Measurements from ENCODE around the gene SLC25A26.

The SLC25A26 gene

DNA sequence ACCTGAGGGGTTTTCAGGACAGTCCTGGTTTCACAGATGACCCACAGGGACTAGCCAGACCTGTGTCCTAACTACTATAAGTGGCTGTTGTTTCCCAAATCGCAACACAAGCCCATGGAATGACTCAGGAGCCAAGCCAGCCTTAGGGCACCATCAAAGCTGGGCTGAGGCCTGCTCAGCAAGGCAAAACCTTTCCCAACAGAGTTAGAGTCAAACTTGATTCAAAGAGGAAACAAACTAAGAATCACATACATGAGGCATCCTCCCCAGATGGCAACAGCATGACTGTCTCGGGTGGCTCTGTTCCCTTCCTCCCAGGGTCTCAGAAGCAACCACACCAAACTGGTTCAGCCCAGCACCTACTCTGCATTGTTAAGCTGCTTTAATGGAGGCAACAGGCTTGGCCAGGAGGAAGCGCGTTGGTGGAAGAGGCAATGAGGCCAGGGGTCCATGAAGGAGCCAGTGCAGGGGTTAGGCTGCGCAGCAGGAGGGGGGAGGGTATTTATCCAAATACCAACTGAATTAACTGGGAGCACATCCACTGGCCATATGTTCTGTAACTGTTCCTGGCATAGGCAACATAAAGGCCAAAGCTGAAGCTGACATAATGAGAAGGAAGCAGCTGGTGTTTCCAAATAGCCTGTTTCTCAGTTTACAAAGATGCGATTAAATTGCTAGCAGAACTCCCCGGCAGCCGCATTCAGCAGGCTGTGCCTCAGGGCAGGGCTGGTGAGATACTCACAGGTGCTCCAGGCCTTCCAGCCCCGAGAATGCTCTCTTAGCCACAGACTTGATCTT is 177.6 kb downstream of the SLC25A26 start:
- DNase-seq: no peak

DNA sequence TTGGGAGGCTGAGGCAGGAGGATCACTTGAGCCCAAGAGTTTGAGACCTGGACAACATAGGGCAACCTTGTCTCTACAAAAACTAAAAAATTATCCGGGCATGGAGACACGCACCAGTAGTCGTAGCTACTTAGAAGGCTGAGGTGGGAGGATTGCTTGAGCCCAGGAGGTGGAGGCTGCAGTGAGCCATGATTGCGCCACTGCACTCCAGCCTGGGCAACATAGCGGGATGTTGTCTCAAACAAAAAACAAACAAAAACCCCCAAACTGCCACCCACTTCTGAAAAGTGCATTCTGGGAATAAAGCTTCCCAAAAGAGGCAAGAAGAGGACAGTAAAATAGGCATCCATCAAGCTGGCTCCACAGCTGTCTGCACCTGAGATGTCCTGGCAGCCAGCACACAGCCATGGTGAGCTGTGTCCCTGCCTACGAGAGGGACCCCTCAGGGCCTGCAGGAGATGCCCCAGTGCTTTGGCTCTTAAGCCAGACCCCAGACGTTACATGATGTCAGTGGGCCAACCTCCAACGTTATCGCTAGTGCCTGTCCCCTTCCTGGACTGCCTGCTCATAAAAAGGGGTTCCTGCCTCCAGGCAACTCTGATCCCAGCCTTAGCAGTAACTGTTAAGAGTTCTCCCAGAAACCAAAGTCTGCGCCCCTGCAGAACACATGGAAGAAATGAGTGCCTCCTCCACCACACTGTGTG is 178.9 kb downstream of the SLC25A26 start:
- DNase-seq: no peak

DNA sequence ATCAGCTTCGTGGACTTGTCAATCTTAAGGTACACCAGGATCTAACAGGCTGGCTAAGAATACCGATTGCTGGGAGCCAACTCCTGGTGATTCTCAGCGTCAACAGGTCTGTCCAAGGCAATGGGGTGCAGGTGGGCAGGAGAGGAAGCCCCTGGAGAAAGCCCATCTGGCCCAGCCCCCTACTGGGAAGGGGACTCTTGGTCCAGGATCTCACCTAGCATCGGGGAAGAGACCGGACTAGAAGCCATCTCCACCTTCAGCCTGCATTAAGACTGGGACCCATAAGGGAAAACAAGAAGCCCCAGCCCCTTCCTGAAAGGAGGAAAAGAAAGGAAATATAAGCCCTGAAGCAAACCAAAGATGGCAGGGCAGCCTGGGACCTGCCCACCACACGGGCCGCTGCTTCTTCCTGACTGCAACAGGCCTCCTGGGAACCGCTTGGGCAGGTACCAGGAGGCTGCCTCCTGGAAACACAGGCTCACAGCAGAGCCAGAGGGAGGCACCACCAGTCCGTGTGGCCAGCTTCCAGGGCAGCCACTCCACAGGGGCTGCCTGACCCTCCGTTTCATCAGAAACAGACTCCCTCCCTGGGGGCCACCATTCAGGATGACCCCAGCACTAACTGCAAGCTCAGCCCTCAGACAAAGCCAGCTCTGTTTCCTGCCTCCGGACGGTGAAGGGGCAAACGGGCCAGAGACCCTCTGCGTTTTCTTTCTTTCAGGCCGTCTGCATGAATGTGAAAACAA is 179.8 kb downstream of the SLC25A26 start:
- DNase-seq: no peak

DNA sequence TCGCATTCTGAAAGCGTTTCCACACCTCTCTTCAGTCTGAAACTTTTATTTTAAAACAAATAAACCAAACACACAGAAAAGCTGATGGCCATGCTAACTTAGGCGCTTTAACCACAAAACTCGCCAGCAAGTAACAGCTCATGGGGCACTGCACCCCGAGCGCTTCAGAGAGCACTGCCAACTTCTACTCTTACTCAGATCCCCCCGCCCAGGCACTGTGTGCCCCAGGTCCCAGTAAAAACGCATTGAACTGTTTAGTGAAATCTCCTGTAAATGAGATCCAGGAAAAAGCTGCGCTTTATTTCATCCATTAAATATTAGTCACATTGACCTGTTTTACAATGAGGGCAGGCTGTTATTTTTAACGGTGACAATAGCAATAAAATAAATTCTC is 180.4 kb downstream of the SLC25A26 start:
- DNase-seq: no peak

DNA sequence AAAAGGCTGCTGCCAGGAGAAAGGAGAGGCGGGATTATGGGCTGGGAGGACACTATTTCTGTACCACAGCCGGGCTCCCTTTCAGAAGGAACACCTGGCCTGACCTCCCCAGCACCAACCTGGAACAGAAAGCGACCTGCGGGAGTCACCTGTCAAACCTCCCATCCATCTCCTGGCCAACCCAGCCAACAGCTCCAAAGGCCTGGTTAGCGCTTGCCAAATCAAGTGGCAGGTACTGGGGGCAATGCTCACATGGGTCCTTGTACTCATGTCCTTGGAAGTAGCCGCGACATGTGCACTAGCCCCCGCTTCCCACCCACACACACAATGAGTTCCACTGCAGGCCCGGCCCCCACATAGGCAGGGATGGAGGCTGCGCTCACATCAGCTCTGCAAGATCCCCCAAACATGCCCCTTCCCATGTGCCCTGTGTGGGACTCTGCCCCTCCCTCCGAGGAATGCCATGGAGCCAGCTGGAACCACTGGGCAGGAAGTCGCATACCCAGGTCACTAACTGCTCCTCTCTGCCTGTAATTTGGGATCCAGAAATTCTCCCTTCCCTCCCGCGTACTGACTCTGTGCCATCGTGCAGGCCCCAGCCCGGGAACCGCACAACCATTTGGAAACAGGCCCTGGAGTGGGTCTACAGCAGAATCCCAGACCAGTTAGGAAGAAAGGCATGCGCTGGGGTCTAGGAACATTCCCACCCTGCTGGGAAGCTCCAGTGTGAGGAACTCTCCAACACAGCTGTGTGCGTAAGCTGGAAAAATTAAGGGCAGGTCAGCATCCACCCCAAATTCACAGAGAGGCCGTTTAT is 181.1 kb downstream of the SLC25A26 start:
- DNase-seq: no peak

DNA sequence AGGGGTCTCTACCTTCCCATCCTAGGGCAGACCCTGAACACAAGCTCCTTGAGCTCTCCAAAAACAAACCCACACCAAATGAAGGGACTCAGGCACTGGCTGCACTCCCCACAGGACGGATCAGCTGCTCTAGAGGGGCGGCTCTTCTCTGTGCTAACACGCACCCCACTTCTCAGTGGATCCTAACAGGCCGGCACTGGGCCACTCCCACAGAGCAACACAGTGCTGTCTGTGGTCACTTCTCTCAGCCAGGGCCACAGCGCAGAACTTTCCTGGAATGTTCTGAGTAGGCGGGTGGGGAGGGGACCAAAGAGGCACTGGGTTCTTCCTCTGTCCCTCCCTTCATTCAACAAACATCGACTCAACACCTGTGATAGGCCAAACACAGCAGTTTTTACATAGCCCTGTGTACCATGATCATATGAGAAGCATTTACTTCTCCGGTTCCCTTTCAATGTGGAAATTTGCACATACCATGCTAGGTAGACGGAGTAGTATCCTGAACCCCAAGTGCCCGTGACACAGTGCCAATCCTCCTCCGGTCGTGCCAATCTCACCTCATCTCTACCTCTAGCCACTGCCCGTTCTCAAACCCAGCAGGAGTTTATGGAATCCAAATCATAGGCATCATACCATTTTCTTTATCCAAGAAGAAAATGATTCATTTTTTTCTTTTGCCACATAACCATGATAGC is 181.9 kb downstream of the SLC25A26 start:
- DNase-seq: no peak

DNA sequence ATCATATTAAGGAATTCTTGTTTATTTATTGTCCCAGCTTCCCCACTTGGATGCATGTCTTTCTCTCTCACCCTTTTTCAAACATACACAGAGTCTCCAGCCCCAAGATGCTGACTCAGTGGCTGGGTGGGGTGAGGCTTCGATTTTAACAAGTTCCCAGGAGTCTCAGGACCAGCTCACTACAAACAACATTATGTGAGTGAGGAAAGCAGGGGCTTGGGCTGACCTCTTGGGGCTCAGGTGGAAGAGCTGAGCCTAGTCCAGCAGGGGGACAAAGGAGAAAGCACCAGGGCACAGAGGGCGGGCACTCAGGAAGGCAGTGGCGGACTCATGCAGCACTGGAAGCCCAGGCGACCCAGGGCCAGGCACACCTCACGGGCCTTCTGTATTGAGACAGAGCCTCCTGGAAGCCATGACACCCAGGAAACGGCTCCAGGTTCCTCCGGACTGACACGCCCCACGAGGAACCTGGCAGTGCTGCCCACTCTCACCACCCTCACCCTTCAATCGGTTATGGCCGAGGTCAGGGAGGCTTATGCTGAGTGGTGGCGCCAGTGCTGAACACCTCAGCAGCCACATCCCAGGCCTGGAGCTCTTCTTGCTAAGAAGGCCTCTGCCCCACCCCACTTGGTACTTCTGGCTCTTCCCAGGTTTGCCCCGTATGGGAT is 182.7 kb downstream of the SLC25A26 start:
- DNase-seq: no peak

DNA sequence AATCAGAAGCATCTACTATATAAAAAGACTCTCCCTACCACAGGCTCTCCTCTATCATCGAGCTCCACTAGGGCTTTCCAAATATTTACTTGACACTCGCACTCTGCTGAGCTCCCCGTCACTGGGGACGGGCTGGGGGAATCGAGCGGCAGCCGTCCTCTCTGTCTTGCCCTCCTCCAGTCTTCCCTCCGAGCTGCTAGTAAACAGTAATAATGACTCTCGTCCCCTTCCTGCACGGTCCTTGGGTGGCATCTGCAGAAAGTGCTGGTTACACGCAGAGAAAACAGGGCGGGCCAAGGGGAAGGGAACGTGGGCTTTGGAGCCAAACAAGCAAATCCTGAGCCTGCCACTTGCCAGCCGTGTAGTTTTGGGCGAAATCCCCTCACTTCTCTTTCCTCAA is 183.4 kb downstream of the SLC25A26 start:
- no peak for DNase-seq

DNA sequence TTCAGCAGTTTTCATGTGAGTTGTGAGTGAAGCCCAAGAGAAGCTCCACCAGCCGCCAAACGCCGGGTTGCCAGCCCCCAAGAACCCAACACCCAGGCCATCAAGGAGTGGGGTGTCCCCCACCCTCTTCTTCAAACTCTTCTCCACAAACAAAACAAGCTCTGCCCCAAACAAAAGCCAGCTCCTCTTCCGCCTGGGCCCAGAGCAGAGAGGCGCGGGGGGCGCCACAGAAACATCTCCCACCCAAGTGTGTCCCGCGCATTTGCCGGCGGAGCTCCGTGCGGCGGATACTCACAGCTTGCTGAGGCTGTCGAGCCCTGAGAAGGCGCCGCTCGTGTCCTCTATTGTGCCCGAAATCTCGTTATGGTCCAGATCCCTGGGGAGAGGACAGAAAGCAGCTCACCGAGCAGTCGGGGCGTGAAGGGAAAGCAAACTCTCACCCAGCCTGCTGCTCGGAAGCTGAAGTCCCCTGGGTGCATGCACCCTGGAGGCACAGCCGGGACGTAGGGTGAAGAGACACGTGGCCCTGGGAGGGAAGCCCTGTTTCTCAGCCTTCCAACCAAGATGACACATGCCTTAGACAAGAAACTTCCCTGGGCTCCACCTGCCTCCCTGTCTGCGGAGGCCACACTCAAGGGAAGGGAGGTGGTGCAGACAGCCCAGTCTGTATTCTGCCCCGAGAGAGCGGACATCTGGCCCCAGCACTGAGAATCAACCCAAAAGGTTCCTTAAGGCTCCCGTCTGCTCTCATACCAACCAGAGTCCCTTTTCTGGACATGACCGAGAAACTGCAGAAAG is 184.3 kb downstream of the SLC25A26 start:
- no peak for DNase-seq

DNA sequence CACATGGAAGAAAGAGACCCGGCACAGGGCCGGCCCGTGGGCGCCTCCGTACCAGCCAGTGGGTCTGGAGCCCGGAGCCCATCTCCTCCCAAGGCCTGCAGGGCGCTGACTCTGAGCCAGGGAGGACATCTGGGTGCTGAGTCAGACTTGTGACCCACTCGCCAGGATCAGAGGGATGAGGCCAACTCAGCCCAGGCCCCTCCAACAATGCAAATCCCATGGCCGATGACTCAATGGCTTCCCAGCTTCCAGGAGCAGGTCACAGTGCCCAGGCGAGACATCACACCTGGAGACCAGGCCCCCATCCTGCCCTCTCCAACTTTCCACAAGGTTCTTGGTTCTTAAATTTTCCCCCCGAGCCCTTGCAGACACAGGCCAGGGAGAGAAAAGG is 184.9 kb downstream of the SLC25A26 start:
- DNase-seq: no peak

DNA sequence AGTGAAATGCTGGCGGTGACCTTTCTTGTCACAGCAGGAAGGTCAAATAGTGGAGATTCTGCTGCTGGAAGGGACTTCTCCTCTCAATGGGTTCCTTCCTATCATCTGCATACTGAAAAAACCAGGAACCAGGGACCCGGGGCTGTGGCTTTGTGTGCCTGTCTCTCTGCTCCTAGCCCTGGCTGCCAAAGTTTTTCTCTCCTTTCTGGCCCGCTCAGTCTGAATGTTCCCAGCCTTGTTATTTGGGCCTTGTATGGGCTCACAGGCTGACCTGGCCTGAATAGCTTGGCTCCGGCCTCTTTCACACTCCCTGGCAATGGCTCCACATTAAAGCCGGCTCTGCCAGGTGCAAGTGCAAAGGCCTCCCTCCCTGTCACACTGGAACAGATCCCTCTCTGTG is 185.4 kb downstream of the SLC25A26 start:
- no peak for DNase-seq

DNA sequence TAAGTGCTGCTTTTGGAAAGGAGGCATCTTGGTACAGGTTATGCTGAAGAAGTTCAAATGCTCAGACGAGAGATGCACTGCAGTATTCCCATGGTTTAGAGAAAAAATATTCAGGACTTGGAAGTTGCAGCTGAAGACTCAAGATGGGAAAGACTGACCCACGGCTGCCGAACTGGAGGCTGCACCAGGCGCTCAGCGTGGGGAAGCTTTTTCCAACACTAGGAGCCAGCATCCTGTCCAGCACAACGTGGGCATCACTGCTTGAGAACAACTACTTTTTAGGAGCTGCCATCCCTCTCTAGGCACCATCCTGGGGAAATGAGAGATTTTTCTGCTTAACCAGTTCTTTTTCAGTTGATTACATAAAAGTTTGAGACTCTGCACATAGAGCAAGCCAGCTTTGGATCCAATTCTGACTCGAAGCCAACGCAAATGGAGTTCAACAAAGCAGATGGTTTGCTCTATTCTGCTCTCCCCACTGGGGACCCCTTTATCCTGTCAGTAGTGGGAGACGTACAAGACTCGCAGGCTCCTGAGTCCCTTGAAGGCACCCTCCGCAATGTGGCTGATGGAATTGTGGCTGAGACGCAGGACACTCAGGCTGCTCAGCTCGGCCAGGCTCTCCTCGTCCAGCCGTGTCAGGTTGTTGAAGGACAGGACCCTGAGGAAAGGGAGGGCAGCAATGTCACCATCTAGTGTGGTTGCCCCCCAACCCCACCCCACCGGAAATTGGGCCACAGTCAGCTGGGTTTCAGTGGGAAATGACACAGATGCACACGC is 186.2 kb downstream of the SLC25A26 start:
- no peak for DNase-seq

DNA sequence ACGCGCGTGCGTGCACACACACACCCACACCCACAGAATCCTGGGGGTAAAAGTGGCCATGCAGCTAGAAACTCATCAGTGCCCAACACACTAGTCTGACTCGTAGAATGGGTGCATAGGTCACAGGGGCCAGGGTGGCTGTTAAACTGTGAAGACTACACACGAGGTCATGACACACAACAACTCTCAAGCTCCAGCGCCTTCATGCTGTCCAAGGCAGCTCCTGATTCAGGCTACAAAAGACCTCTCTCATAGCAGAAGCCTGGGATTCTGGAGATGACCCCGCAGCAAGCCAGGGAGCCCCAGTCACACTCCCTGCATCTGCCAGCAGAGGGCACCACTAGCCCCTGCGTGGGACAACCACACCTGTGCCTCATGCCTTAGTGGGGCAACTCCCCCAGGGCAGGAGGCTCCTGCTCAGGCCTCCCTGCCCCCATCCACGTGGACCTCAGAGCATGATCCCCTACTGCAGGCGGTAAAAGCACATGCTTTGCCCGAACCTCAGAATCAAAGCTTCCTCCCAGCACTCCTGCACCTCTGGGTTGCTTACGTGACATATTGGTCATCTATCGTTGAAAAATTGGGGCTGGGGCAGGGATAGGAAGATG is 186.9 kb downstream of the SLC25A26 start:
- no peak for DNase-seq

DNA sequence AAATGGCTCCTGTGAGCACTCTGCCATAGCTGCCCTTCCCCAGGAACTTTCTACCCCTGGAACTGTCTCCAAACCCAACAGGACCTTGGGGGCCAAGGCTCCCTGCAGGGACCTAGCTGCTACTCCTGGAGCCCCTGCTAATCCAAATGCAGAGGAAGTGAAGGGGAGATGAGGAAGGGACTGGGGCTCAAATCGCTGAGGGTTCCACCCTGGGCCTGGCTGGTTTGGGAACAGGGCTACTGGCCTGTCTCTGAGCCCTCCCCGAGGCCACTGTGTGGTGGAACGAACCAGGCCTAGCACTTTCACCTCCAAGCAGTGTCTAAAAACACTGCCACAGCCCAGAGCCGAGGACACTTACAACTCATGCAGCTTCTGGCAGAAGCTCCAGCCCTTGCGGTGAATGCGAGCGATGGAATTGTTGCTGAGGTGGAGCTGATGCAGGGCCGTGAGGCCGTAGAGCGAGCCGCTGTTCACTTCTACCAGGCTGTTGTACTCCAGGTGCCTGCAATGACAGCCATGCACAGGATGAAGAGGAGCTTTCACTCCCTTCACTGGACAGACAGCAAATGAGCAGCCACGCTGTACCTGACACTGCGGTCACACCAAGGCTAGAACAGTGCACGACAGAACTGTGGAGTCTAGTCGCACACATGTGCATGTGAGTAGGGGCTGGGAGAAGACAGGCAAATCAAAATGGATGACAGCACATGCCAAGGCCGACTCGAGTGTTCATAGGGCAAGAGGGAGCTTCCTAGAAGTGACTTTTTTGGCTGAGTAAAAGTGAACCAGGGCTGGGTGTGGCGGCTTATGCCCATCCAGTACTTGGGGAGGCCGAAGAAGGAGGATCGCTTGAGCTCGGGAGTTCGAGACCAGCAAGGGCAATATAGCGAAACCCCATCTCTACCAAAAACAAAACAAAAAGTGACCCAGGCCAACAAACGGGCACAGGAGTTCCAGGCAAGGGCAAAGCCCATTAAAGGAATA is 189.3 kb downstream of the SLC25A26 start:
- no peak for DNase-seq

DNA sequence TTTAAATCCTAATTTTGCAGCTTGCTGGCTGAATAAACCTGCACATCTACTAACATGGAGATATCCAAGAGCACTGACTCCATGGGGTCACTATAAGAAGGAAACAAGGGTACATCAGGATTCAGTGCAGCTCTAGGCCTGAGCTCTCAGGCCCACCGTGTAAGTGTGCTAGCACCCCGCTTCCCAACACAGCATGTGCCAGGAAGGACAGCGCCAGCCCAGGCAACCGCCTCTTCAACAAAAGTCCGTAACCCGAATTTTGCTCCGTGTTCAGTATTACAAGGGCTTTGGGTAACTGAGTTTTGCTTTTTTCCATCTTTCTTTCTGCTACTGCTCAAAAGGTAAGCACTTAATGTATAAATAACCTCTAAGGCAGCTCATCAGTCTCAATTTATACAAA is 190.2 kb downstream of the SLC25A26 start:
- no peak for DNase-seq

DNA sequence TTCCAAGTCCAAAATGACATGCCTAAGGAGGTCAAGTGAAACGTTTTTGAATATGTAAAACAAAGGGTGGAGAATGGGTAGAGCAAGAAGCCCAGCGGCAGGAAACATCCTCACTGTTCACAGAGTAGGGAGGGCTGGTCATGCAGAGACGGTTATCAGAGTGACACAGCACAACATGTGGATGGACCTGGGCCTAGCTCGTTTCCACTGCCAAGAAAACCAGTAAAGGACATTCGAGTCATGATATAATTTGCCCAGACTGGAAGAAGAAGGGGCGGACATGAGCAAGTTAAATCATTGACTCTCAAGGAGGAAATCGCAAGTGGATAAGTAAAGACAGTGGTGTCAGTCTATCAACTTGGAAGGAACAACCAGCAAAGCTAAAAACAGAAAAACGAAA is 190.7 kb downstream of the SLC25A26 start:
- DNase-seq: no peak

DNA sequence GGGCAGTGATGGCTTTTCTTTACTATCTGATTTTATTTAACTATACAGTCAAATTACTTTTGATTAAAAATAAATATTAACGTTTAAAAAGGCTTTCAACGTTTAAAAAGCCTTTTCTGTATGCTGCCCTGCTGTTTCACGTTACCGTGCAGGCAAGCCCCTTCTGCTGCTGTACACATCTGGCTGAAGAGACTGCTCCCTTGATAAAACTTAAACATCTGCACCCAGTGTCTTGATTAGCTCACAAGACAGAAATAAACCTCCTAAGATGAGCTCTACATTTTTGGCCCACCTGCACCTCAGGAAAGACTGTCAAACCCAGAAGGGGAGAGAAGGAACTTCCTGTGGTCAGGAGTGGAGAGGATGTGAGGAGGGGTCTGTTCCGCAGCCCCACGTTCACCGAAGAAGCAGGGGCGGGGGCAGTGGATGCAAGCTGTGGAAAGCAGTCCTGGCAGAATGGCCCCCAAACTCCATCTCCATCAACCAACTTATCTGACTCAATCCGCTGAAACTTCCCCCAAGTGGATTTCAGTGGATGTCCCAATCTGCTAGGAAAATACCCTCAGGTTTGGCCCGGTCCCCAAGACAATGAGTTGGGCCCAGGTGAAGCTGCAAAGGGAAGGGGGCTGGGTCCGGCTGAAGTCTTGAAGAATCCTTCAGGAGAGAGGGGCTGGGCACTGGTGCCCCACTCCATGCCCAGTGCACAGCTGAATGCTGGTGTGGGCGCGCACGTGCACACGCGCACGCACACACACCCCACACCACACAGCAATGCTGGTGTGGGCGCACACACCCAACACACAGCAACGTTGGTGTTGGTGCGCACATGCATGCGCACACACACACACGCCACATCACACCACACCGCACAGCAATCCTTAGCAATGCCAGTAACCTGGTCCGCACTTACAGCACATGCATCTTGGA is 191.4 kb downstream of the SLC25A26 start:
- DNase-seq: no peak

All from NCI-H187 (cell line).